Measurements from ENCODE around the gene CHRNE.

DNA sequence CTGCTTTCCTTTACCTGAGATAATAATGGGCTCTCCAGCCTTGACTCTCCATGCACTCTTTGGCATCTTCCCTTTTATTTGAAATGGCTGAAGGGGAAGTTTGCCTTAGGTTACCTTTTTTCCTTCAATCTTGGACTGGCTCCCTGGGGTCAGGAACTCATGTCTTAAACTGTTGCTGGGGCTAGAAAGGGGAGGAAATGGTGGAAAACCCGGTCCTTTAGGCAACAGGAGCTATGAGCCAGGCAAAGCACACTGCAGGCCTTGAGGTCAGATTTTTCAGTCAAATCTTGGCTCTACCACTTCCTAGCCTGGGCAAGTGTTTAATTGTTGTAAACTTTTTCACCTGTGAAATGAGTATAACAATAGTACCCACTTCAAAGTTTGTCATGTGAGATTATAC is 39.6 kb downstream of the CHRNE start:
- TF ChIP-seq CTCF (IDR thresholded peaks at IDR 0.05; ENCODE audit: low read depth, low read length) (no peak), EZH2phosphoT487 (IDR thresholded peaks at IDR 0.05; ENCODE audit: low read depth) (no peak)

Data from OCI-LY3 (cell line).